ENCODE data around the gene RNF180. TPM values are rescaled to one million over a fixed set of nuclear protein-coding genes. Genes with fewer than 3 reads are reported as not detected.
"Not testable (repeated sequence)": the region's sequence is repeated elsewhere in the genome, so short reads cannot be mapped to it uniquely, and the experiment has no call there.

RNF180 gene
- total RNA-seq, 1 experiment from 2014 or later, result 3.1 TPM

GRCh38 chr5:64273276-64273675 is 107.6 kb downstream of the RNF180 start:
- no peak for DNase-seq (ENCODE audit: low read depth)

- DNase-seq (ENCODE audit: low read depth), result no peak
Measured at GRCh38 chr5:64285188-64286130, 119.8 kb downstream of the RNF180 start.

DNA sequence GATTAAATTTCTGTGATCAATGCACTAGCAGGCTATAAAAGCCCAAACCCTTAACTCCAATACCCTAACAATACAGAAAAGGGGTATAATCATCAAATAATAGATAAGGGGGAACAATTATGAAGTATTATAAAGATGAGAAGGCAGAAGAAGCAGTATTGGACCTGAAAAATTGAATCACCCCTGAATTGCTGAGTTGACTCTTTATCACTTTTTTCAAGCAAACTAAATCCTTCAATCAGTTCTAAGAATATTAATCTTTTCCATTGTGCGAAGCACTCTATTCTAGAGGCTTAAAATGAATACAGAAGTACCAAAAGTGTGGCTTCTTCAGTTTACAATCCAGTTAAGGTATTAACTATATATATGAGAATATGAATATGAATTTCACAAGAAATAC is 120.7 kb downstream of the RNF180 start:
- no peak for DNase-seq (ENCODE audit: low read depth)

GRCh38 chr5:64288496-64288895 is 122.9 kb downstream of the RNF180 start:
- DNase-seq (ENCODE audit: low read depth), result not testable (repeated sequence)

- peak; percentile 50 for DNase-seq (ENCODE audit: low read depth)
Measured at GRCh38 chr5:64292611-64293215, 127.1 kb downstream of the RNF180 start.

- no peak for DNase-seq (ENCODE audit: low read depth)
Measured at GRCh38 chr5:64295101-64295500, 129.5 kb downstream of the RNF180 start.

DNA sequence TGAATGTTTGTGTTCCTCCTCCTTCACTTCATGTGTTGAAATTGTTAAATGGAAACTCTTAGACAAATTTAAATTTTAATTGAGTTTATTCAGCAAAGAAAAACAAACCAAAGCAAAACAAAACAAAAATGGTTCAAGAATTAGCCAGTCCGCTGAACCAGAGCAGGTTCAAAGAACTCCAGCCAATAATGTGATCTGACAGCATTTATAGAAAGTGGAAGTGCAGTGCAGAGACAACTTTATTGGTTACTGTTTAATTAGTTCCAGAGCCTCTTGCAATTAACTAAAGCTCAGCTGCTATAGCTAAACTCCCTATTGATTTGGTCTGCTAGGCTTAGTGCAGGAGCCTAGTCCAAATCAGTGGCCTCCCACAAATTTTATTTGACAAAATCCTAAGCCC is 132.9 kb downstream of the RNF180 start:
- no peak for DNase-seq (ENCODE audit: low read depth)

DNA sequence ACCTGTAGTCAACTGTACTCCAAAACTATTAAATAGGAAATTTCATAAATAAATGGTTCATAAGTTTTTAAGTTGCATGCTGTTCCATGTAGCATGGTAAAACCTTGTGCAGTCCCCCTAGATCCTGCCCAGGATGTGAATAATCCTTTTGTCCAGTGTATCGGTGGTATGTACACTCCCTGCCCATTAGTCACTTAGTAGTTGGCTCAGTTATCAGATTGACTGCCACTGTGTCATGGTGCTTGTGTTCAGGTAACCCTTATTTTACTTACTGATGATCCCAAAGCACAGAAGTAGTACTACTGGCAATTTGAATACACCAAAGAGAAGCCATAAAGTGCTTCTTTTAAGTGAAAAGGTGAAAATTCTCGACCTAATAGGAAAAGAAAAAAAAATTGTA is 134.2 kb downstream of the RNF180 start:
- peak; percentile 26 for DNase-seq (ENCODE audit: low read depth)

- DNase-seq (ENCODE audit: low read depth), result peak; percentile 42
Measured at GRCh38 chr5:64301566-64301965, 135.9 kb downstream of the RNF180 start.

DNA sequence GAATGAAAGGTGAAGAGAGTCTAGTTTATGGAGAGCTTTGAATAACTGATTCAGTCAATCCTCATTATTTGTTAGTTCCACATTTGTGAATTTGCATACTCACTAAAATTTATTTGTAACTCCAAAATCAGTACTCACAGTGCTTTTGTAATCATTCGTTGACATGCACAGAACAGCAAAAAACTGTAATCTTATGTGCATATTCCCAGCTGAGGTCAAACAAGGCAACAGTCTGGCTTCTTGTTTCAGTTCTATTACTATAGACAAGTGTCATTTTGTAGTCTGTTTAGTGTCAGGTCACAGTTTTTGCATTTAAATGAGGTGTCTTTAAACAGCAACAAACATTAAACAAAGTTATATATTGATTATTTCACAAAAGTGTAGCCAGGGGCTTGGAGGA is 142.5 kb downstream of the RNF180 start:
- no peak for DNase-seq (ENCODE audit: low read depth)

DNA sequence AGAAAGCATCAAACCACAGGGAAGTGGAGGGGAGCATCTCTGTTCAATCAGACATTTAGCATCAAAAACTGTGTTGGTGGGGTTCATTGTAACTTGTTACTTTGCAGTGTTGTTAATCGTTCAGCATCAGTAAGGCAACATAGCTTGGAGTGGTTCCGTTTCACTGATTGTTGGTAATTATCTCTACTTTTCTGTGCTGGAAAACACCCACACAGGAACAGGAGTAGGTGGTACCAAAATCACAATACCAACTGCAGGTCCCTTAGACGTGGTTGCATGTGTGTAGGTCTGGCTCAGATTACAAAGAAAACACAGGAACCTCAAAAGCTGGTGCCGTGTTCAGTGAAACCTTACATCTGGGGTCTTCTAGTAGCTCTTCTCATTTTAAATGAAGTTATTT is 146.8 kb downstream of the RNF180 start:
- no peak for DNase-seq (ENCODE audit: low read depth)

DNA sequence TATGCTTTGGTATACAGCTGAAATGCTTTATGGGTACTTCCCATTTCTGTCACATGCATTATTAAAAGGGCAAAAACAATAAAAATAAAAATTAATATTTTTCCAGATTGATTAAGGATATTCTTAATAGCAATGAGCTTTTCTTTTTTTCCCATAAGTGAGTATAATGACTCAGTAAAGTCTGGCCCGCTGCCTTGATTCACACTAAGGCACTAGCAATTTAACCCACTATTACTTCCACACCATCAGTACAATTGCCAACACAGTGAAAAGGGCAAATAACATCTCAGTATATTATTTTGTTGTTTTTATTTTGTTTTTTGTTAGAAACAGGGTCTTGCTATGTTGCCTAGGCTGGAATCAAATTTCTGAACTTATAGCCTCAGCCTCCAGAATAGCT is 150.1 kb downstream of the RNF180 start:
- DNase-seq (ENCODE audit: low read depth), result no peak

DNA sequence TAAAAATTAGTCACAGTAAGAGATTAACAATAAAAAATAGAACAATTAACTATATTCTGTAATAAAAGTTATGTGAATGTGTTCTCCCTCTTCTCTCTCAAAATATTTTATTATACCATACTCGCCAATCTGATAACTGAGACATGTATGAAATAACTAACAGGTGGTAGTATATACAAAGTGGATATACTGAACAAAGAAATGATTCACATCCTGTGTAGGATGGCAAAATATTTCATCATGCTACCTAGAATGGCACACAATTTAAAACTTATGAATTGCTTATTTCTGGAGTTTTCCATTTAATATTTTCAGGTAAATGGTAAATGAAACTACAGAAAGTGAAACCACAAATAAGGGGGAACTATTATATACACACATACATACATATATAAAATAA is 152.5 kb downstream of the RNF180 start:
- peak; percentile 9 for DNase-seq (ENCODE audit: low read depth)

DNA sequence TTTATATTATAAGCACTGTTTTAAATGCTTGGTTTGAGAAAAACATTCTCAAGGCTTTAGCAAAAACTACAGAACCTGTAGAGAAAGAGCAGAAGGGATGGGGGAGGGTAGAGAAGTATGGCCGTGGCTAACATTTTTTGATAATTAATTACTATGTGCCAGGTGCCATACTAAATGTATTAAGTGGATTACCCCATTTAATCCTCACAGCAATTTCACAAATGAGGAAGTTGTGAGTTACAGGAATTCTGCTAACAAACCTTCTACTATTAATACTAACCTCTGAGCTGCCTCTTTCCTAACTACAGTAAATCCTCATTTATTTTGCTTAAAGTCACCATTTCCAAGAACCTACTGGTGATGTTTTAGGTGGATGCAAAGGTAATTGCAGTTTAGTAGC is 157.9 kb downstream of the RNF180 start:
- no peak for DNase-seq (ENCODE audit: low read depth)

GRCh38 chr5:64330728-64331231 is 165.1 kb downstream of the RNF180 start:
- peak; percentile 50 for DNase-seq (ENCODE audit: low read depth)

GRCh38 chr5:64331597-64332277 is 166.1 kb downstream of the RNF180 start:
- no peak for DNase-seq (ENCODE audit: low read depth)

DNA sequence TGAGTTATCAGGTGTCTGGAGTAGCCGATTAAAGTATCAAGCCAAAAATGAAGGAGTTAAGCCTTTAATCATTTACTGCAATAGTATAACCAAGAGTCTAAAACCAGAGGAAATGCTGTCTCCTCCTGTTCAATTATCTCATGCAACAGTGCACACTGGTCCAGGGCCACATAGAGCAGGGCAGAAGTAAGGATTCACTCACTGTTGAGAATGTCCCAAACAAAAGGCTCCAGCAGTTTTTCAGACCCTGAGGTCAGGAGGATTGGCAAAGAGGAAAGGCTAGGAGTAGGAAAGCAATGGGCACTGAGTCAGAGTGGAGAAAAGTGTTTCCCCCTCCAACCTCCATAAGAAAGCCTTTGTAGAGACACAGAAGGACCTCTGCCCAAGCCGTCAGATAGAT is 168.2 kb downstream of the RNF180 start:
- no peak for DNase-seq (ENCODE audit: low read depth)

DNA sequence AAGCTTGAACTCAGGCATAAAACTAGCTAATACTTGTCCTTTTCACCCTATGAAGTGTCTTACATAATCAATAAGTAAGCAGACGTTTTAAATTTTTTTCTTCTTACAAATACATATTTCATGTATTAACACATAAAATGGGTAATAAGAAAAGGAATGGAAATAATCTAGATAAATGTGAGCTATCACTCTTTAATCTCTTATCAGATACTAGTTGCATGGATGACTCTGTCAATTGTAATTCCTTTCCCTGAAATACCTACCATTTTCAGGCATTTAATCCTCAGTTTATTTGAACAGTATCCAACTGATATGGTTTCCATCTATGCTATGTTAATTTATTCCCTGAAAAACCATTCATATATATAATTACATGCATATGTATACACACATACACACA is 174.1 kb downstream of the RNF180 start:
- no peak for DNase-seq (ENCODE audit: low read depth)

GRCh38 chr5:64340293-64340692 is 174.7 kb downstream of the RNF180 start:
- no peak for DNase-seq (ENCODE audit: low read depth)

DNA sequence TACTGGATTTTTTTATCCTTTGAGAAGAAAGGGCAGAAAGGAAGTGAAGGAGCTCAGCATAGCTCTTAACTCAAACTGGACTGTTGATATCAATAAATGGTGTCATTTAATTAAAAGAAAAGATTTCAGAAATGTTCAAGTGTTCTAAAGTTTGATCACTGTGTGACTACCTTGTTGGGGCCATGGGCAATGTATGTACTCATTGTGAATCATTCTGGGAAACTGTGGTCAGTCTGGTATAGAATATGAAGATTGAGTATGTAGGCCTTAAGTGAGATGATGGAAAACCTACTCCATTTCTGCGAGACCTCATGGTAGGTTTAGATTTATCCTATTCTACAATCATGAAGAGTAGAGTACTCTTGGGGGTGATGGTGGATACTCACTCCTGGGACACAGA is 175.7 kb downstream of the RNF180 start:
- DNase-seq (ENCODE audit: low read depth), result no peak

DNA sequence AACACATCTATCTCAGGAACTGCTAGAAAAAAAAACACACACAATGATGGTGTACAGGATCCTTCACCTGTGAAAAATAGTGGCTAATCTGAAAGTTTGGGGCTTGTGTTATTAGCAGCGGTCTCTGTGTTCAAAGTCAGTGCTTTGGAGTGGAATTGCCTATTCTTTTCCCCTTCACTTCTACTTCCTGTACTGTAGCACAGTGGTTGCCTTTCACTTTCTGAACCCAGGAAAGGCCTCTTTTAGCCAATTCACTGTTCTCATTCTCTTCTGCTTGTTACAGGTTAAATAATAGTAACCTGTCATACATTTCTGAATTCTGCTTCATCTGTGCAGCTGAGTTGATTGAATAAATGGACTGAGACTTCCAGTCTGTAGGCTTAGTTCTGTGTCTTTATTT is 178.9 kb downstream of the RNF180 start:
- DNase-seq (ENCODE audit: low read depth), result no peak

DNA sequence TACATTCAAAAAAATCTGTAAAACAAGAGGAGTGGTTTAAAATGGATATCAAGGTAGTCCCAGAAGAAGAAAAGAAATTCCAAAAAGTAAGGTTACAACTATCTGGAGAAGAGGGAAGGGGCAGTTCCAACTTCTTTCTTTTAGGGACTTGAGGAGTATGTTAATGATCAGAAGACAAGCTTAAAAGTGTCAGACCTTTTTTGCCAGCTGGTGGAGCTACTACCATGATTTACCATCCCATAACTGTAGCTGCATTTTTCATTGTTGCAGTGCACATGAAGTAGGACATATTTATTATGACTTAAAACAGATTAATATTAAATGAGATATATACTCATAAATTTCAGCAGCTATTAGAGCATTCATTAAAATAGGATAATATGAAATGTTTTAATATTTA is 181.7 kb downstream of the RNF180 start:
- no peak for DNase-seq (ENCODE audit: low read depth)
